ENCODE measurements around the gene NANOG. TPM values are rescaled to one million over a fixed set of nuclear protein-coding genes. Genes with fewer than 3 reads are reported as not detected.
"Not testable (repeated sequence)": the region's sequence is repeated elsewhere in the genome, so short reads cannot be mapped to it uniquely, and the experiment has no call there.

The NANOG gene
- polyA plus RNA-seq, result not detected in 2 replicates
- polyA minus RNA-seq, result 0.12 TPM in 1 of 2 replicates, not detected in the other

DNA sequence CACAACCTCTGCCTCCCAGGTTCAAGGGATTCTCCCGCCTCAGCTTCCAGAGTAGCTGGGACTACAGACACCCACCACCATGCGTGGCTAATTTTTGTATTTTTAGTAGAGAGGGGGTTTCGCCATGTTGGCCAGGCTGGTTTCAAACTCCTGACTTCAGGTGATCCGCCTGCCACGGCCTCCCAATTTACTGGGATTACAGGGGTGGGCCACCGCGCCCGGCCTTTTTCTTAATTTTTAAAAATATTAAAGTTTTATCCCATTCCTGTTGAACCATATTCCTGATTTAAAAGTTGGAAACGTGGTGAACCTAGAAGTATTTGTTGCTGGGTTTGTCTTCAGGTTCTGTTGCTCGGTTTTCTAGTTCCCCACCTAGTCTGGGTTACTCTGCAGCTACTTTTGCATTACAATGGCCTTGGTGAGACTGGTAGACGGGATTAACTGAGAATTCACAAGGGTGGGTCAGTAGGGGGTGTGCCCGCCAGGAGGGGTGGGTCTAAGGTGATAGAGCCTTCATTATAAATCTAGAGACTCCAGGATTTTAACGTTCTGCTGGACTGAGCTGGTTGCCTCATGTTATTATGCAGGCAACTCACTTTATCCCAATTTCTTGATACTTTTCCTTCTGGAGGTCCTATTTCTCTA, at the start of gene NANOG:
NANOG (plus strand) TSS at position 519 of the 645 bp plus-strand sequence. CDS start 213 bp downstream, outside the sequence.
- not testable (repeated sequence) for H2AFZ ChIP-seq (ENCODE audit: low read depth, low read length); H3K36me3 ChIP-seq (ENCODE audit: insufficient read depth, low read length); H3K27me3 ChIP-seq (ENCODE audit: insufficient read depth, low read depth, low read length); H3K79me2 ChIP-seq (replicated peaks; ENCODE audit: insufficient read depth, low read length); H4K20me1 ChIP-seq (ENCODE audit: insufficient read depth); H3K9ac ChIP-seq (ENCODE audit: low read length); H3K4me3 ChIP-seq (ENCODE audit: low read length); H3K4me2 ChIP-seq (ENCODE audit: low read length); H3K27ac ChIP-seq (ENCODE audit: low read length); H3K9me2 ChIP-seq (ENCODE audit: insufficient read depth, low read length); H3K9me3 ChIP-seq (ENCODE audit: low read length); H3F3A ChIP-seq (ENCODE audit: insufficient read depth, low read length, poor library complexity, severe bottlenecking)

DNA sequence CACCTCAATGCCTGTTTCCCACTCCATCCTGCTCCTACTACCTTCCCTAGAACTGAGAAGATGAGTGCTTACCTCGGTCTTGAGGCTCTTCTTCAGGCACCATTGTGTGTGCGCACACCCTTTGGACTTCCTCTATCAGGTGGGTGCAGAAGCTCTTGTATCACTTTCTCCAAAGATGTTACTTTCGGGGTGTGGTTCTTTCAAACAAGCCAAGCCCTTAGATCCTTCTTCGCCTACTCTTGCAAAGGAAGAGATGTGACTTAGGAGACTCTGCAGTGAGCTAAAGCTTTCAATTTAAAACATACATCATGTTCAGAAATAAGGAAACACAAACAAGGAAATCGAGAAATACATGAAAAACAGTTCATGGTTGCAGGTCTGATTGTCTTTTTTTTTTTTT, 42.0 kb upstream of the NANOG start, which contains the start of gene CLEC4C:
CLEC4C (minus strand) TSS at position 130 of the 400 bp plus-strand sequence; CDS start at position 103, 27 bp downstream.
- H2AFZ ChIP-seq (ENCODE audit: low read depth, low read length), result no peak within 1 kb of the TSS
- no peak within 1 kb of the TSS for H3K27ac ChIP-seq (ENCODE audit: low read length)

DNA sequence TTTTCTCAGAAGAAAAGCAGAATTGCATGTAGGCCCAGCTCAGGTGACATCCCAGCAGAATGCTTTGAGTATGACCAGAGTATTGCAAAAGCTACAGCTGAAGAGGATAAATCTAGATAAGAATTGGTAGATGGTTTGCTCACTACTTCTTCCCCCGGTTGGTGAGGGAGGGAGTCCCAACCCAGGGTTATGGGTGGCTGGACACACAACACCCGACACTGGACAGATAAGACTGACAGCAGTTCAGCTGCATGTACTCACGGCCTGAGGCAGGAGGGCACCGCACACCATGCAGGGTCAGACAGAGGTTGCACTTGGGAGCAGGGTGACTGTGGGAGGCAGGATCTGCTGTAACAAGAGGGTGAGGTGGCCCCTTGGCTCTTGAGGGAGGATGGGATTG, 40.4 kb upstream of the NANOG start:
- Histone ChIP-seq H4K20me1 (ENCODE audit: insufficient read depth) (no peaks in the 10 kb centered on the region), H3K4me3 (ENCODE audit: low read length) (no peak overlapping the region), H3K79me2 (replicated peaks; ENCODE audit: insufficient read depth, low read length) (no peaks in the 10 kb centered on the region), H3K9me3 (ENCODE audit: low read length) (no peaks in the 10 kb centered on the region), H3K27me3 (ENCODE audit: insufficient read depth, low read depth, low read length) (no peaks in the 10 kb centered on the region), H3K9me2 (ENCODE audit: insufficient read depth, low read length) (no peaks in the 10 kb centered on the region), H3K36me3 (ENCODE audit: insufficient read depth, low read length) (no peaks in the 10 kb centered on the region), H3F3A (ENCODE audit: insufficient read depth, low read length, poor library complexity, severe bottlenecking) (no peaks in the 10 kb centered on the region), H2AFZ (ENCODE audit: low read depth, low read length) (no peak overlapping the region), H3K4me2 (ENCODE audit: low read length) (no peak overlapping the region), H3K9ac (ENCODE audit: low read length) (no peak overlapping the region), H3K27ac (ENCODE audit: low read length) (no peak overlapping the region)
- TF ChIP-seq SMC3 (conservative IDR thresholded peaks at IDR 0.05; ENCODE audit: poor library complexity) (no peak), POLR2AphosphoS5 (IDR thresholded peaks at IDR 0.05) (no peak), RAD21 (conservative IDR thresholded peaks at IDR 0.05) (no peak), TAF1 (IDR thresholded peaks at IDR 0.05; ENCODE audit: low read depth) (no peak), MXI1 (conservative IDR thresholded peaks at IDR 0.05; ENCODE audit: poor library complexity, severe bottlenecking) (no peak), EP300 (conservative IDR thresholded peaks at IDR 0.05; ENCODE audit: poor library complexity, severe bottlenecking) (no peak), EZH2 (IDR thresholded peaks at IDR 0.05; ENCODE audit: borderline replicate concordance, insufficient read depth, low read length, poor library complexity, severe bottlenecking) (no peak)
- TF ChIP-seq, protein P1, sequence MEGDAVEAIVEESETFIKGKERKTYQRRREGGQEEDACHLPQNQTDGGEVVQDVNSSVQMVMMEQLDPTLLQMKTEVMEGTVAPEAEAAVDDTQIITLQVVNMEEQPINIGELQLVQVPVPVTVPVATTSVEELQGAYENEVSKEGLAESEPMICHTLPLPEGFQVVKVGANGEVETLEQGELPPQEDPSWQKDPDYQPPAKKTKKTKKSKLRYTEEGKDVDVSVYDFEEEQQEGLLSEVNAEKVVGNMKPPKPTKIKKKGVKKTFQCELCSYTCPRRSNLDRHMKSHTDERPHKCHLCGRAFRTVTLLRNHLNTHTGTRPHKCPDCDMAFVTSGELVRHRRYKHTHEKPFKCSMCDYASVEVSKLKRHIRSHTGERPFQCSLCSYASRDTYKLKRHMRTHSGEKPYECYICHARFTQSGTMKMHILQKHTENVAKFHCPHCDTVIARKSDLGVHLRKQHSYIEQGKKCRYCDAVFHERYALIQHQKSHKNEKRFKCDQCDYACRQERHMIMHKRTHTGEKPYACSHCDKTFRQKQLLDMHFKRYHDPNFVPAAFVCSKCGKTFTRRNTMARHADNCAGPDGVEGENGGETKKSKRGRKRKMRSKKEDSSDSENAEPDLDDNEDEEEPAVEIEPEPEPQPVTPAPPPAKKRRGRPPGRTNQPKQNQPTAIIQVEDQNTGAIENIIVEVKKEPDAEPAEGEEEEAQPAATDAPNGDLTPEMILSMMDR (IDR thresholded peaks at IDR 0.05; ENCODE audit: poor library complexity, severe bottlenecking), result no peak
- TF ChIP-seq, protein P2, sequence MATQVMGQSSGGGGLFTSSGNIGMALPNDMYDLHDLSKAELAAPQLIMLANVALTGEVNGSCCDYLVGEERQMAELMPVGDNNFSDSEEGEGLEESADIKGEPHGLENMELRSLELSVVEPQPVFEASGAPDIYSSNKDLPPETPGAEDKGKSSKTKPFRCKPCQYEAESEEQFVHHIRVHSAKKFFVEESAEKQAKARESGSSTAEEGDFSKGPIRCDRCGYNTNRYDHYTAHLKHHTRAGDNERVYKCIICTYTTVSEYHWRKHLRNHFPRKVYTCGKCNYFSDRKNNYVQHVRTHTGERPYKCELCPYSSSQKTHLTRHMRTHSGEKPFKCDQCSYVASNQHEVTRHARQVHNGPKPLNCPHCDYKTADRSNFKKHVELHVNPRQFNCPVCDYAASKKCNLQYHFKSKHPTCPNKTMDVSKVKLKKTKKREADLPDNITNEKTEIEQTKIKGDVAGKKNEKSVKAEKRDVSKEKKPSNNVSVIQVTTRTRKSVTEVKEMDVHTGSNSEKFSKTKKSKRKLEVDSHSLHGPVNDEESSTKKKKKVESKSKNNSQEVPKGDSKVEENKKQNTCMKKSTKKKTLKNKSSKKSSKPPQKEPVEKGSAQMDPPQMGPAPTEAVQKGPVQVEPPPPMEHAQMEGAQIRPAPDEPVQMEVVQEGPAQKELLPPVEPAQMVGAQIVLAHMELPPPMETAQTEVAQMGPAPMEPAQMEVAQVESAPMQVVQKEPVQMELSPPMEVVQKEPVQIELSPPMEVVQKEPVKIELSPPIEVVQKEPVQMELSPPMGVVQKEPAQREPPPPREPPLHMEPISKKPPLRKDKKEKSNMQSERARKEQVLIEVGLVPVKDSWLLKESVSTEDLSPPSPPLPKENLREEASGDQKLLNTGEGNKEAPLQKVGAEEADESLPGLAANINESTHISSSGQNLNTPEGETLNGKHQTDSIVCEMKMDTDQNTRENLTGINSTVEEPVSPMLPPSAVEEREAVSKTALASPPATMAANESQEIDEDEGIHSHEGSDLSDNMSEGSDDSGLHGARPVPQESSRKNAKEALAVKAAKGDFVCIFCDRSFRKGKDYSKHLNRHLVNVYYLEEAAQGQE (IDR thresholded peaks at IDR 0.05; ENCODE audit: borderline replicate concordance), result no peak

More for the DNA sequence above, 42.0 kb upstream of the NANOG start, which contains the start of gene CLEC4C:
- TF ChIP-seq RAD21 (conservative IDR thresholded peaks at IDR 0.05), result no peak
- TF ChIP-seq EZH2 (IDR thresholded peaks at IDR 0.05; ENCODE audit: borderline replicate concordance, insufficient read depth, low read length, poor library complexity, severe bottlenecking), result no peak
- no peak for TF ChIP-seq POLR2AphosphoS5 (IDR thresholded peaks at IDR 0.05)
- TF ChIP-seq, protein P1 (IDR thresholded peaks at IDR 0.05; ENCODE audit: poor library complexity, severe bottlenecking), result no peak
- no peak for TF ChIP-seq SMC3 (conservative IDR thresholded peaks at IDR 0.05; ENCODE audit: poor library complexity)
- Histone ChIP-seq H3K4me2 (ENCODE audit: low read length) (no peak within 1 kb of the TSS), H3K36me3 (ENCODE audit: insufficient read depth, low read length) (no peaks in the 10 kb centered on the region), H3K79me2 (replicated peaks; ENCODE audit: insufficient read depth, low read length) (no peaks in the 10 kb centered on the region), H3F3A (ENCODE audit: insufficient read depth, low read length, poor library complexity, severe bottlenecking) (no peaks in the 10 kb centered on the region), H4K20me1 (ENCODE audit: insufficient read depth) (no peaks in the 10 kb centered on the region), H3K4me3 (ENCODE audit: low read length) (no peak within 1 kb of the TSS), H3K9ac (ENCODE audit: low read length) (no peak within 1 kb of the TSS), H3K27me3 (ENCODE audit: insufficient read depth, low read depth, low read length) (no peaks in the 10 kb centered on the region), H3K9me3 (ENCODE audit: low read length) (no peaks in the 10 kb centered on the region), H3K9me2 (ENCODE audit: insufficient read depth, low read length) (no peaks in the 10 kb centered on the region)

All from neural cell (in vitro differentiated cells).